ENCODE results near the gene STAC2.

DNA sequence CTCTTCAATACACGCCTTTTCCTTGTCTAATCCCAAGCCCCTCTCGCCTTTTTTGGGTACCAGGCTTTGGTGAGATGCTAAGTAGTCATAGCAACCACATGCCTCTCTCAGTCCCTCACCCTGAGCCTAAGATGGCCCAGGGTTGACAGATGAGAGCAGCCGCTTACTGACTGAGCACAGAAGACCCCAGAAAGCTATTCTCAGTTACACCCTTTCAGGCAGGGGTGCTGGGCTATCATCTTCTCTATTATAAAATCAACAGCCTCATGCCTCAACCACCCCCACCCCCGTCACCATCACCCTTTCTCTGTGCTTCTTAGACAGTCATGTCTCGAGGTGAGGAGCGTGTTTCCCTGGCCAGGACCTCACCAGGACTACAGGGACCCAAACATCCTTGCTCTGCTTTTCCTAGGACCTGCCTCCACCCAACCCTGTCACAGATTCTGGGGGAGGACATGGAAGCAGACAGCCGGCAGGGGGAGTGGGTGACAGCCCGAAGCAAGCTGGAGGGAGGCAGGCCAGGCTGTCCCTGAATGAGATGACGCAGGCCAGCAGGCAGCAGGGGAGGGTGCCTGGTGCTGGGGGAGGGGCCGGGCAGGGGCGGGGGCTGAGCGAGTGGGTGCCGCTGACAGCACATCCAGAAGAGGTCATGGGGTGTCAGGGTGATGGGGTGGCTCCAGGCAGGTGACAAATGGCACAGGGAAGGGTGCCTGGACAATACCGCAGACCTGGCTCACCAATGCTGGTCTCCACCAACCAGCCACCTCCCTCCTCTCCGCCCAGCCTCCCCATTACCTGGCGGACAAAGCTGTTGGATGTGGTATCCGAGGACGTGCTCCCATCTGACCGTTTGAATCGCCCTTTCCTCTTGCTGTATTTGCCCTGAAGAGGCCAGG lies 31.4 kb downstream of the STAC2 start:
- TF ChIP-seq, protein P1, sequence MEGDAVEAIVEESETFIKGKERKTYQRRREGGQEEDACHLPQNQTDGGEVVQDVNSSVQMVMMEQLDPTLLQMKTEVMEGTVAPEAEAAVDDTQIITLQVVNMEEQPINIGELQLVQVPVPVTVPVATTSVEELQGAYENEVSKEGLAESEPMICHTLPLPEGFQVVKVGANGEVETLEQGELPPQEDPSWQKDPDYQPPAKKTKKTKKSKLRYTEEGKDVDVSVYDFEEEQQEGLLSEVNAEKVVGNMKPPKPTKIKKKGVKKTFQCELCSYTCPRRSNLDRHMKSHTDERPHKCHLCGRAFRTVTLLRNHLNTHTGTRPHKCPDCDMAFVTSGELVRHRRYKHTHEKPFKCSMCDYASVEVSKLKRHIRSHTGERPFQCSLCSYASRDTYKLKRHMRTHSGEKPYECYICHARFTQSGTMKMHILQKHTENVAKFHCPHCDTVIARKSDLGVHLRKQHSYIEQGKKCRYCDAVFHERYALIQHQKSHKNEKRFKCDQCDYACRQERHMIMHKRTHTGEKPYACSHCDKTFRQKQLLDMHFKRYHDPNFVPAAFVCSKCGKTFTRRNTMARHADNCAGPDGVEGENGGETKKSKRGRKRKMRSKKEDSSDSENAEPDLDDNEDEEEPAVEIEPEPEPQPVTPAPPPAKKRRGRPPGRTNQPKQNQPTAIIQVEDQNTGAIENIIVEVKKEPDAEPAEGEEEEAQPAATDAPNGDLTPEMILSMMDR (IDR thresholded peaks at IDR 0.05), result no peak
- no peak for TF ChIP-seq POLR2A (IDR thresholded peaks at IDR 0.05)

Data from body of pancreas (tissue), 4 donors.